Natural killer cell (primary cell): ENCODE measurements around the gene TXNRD1. TPM values are rescaled to one million over a fixed set of nuclear protein-coding genes. Genes with fewer than 3 reads are reported as not detected.

ENCODE experiments used
- ATAC-seq, 3 donors: fragments of 150-1000 bp in 2 of 3; fragments of 200-7000 bp in 1 of 3; cut with Tn5 transposase; 1 replicate in 1 of 3; 2 replicates in 2 of 3; pipeline ENCODE4 v1.10.0; 2021; ENCODE audit warnings: mild to moderate bottlenecking in 2 of 3, moderate library complexity in 2 of 3
- DNase-seq, 2 donors: peaks; one replicate each; pipeline versions ENCODE4 v3.0.0 to v3.0.0-alpha.2; 2013 to 2021; ENCODE audit warnings: mixed read lengths in 1 of 2
- H3K27ac ChIP-seq: one replicate; pipeline ENCODE4 v1.5.1; 2013; ENCODE audit warnings: mild to moderate bottlenecking, low read length
- H3K27me3 ChIP-seq: one replicate; pipeline ENCODE4 v1.6.1; 2013; ENCODE audit warnings: low read length; ENCODE audit not compliant: control insufficient read depth, insufficient read depth
- H3K36me3 ChIP-seq: one replicate; pipeline ENCODE4 v1.6.1; 2013; ENCODE audit warnings: low read length; ENCODE audit not compliant: control insufficient read depth, insufficient read depth
- H3K4me1 ChIP-seq: one replicate; pipeline ENCODE4 v1.6.1; 2013; ENCODE audit warnings: low read length; ENCODE audit not compliant: control insufficient read depth, insufficient read depth
- H3K4me3 ChIP-seq: one replicate; pipeline ENCODE4 v1.5.1; 2013; ENCODE audit warnings: low read length
- H3K9me3 ChIP-seq: one replicate; pipeline ENCODE4 v1.6.1; 2013; ENCODE audit warnings: low read length; ENCODE audit not compliant: control insufficient read depth, insufficient read depth
- H3K27ac Mint-ChIP-seq, 2 donors: one replicate each; pipeline ENCODE4 v1.8.0; 2022; ENCODE audit warnings: mild to moderate bottlenecking in 2 of 2, mixed read lengths in 2 of 2, moderate library complexity in 1 of 2
- H3K27me3 Mint-ChIP-seq, 2 donors: one replicate each; pipeline ENCODE4 v1.8.0; 2022; ENCODE audit warnings: low read depth in 2 of 2, mixed read lengths in 2 of 2
- H3K36me3 Mint-ChIP-seq: one replicate; pipeline ENCODE4 v1.8.0; 2022; ENCODE audit warnings: mixed read lengths
- H3K4me1 Mint-ChIP-seq, 2 donors: one replicate each; pipeline ENCODE4 v1.8.0; 2022; ENCODE audit warnings: mixed read lengths in 2 of 2
- H3K4me3 Mint-ChIP-seq: one replicate; pipeline ENCODE4 v1.8.0; 2022; ENCODE audit warnings: mild to moderate bottlenecking, moderate library complexity, mixed read lengths
- H3K9me3 Mint-ChIP-seq, 2 donors: one replicate each; pipeline ENCODE4 v1.8.0; 2022; ENCODE audit warnings: mixed read lengths in 2 of 2
- CTCF ChIP-seq: fragments of 200-600 bp; IDR thresholded peaks from one replicate; pipeline ENCODE4 v1.8.0; 2022; ENCODE audit warnings: antibody characterized with exemption
- WGBS: methylation state at CpG from one replicate; pipeline ENCODE4 v1.1.7; 2013; ENCODE audit warnings: missing lambda C conversion rate; ENCODE audit not compliant: insufficient coverage; 5-methylcytosine and 5-hydroxymethylcytosine counted together
- intact Hi-C: fragments of 100-400 bp; cut with micrococcal nuclease; formaldehyde crosslinking; loops from one replicate; pipeline ENCODE4 v1.14.2; 2022
- total RNA-seq, 4 donors: library from RNA; stranded (reverse); fragments of 120-200 nt in 1 of 4; gene quantifications; one replicate each; pipeline versions ENCODE4 v1.2.3 to v1.2.4, GENCODE V29; 2013 to 2022

Gene TXNRD1
- total RNA-seq, 3 donors from 2014 or later (not counting 1 experiment from before 2014, with no cell fraction given), result 46.9 to 59.7 (median 47.3) TPM

- Mint-ChIP-seq H3K27me3 (no peaks in the 10 kb centered on the region), H3K4me1 (peaks cover 5 to 6% of the 10 kb centered on the region in 2 donors), H3K27ac (no peak overlapping the region), H3K9me3 (no peaks in the 10 kb centered on the region), H3K36me3 (peaks cover 16% of the 10 kb centered on the region), H3K4me3 (no peak overlapping the region)
- H3K4me1 ChIP-seq, result no peaks in the 10 kb centered on the region
- no peak for TF ChIP-seq CTCF
- 91% methylated on average over 2 of the region's 2 CpGs for WGBS
- no peak for DNase-seq
- H3K36me3 ChIP-seq, result peaks cover 43% of the 10 kb centered on the region
- no peaks in the 10 kb centered on the region for H3K27me3 ChIP-seq
- H3K27ac ChIP-seq, result no peak overlapping the region
- no peak overlapping the region for H3K4me3 ChIP-seq
- H3K9me3 ChIP-seq, result no peaks in the 10 kb centered on the region
- intact Hi-C loops, result no loop called here
- ATAC-seq, result no peak
These were observed 129.1 kb downstream of the TXNRD1 start for GRCh38 chr12:104344682-104345081.

- DNase-seq (no peak), ATAC-seq (no peak)
- WGBS, result 97% methylated on average over 6 of the region's 7 CpGs
- H3K4me1 ChIP-seq, result no peaks in the 10 kb centered on the region
- H3K36me3 ChIP-seq, result peaks cover 36% of the 10 kb centered on the region
- intact Hi-C loops, result no loop called here
- H3K4me3 Mint-ChIP-seq, result no peak overlapping the region
- H3K36me3 Mint-ChIP-seq, result peaks cover 9% of the 10 kb centered on the region
- no peaks in the 10 kb centered on the region for H3K27me3 Mint-ChIP-seq
- no peak overlapping the region for H3K4me3 ChIP-seq
- H3K27ac ChIP-seq, result no peak overlapping the region
- H3K4me1 Mint-ChIP-seq, result peaks cover 5 to 6% of the 10 kb centered on the region in 2 donors
- no peaks in the 10 kb centered on the region for H3K27me3 ChIP-seq
- no peaks in the 10 kb centered on the region for H3K9me3 Mint-ChIP-seq
- no peaks in the 10 kb centered on the region for H3K9me3 ChIP-seq
- no peak for TF ChIP-seq CTCF
- H3K27ac Mint-ChIP-seq, result no peak overlapping the region
These were observed 129.9 kb downstream of the TXNRD1 start for GRCh38 chr12:104345234-104346066.

- intact Hi-C loops, result no loop called here
- Histone ChIP-seq H3K4me3 (no peak overlapping the region), H3K9me3 (no peaks in the 10 kb centered on the region), H3K27ac (no peak overlapping the region), H3K27me3 (no peaks in the 10 kb centered on the region), H3K4me1 (no peaks in the 10 kb centered on the region), H3K36me3 (peaks cover 28% of the 10 kb centered on the region)
- ATAC-seq (no peak), DNase-seq (no peak)
- Mint-ChIP-seq H3K36me3 (no peaks in the 10 kb centered on the region), H3K4me1 (peaks cover 5% of the 10 kb centered on the region in 2 donors), H3K27ac (no peak overlapping the region), H3K9me3 (no peaks in the 10 kb centered on the region), H3K4me3 (no peak overlapping the region), H3K27me3 (no peaks in the 10 kb centered on the region)
- 81% methylated on average over 3 of the region's 5 CpGs for WGBS
- no peak for TF ChIP-seq CTCF
These were observed 131.9 kb downstream of the TXNRD1 start for GRCh38 chr12:104347374-104348075.
